Measurements from ENCODE around the gene SNUPN. TPM values are rescaled to one million over a fixed set of nuclear protein-coding genes. Genes with fewer than 3 reads are reported as not detected.

Gene SNUPN
- total and polyA plus RNA-seq, 4 donors = 16.3 to 20.9 (median 18.3) TPM

DNA sequence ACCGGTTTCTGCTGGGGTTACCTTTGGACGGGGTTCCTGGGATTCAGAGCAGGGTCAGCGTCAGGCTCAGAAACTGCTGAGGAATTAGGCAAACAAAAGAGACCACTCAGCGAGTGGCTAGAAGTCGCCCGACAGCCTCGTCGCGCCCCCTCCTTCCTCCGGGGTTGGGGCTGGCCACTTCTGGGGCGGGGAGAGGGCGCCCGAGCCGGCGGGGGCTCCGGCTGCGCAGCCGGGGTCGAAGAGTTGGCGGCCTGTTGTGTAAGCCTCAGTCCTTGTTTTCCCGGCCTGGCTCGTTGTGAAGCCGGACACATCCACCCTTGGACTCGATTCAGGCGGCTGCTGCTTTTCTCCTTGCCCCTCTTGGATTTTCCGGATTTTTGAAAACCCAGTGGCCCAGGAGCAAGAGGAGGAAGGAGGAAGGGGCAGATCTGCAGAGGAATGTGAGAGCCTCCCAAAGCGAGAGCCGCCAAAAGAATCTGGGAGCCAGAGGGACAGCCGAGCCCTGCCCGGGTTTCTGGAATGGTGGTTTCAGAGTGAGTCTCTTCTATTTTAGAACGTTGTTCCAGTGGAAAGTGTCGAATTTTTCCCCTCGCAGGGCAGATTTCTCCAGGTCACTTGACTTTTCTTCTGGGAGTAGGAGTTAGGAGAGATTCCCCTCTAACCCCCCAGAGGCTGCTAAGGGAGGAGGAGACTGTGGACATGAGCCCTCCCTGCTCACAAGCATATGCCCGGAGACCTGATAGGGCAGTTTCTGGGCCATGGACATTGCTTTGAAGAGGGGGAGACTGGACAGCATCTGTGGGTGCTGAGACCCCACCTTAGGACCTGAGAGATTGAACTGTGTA lies 22.9 kb upstream of the SNUPN start:
- H3K4me3 ChIP-seq (ENCODE audit: low read length in 2 of 2) = peak overlapping the region; percentile 77 to 79
- ATAC-seq (ENCODE audit: low FRiP score) (peak; percentile 59), DNase-seq (peak; percentile 62 to 87)
- H3K9me3 ChIP-seq (ENCODE audit: control insufficient read depth, low read length) = no peaks in the 10 kb centered on the region
- no peaks in the 10 kb centered on the region for H3K4me1 ChIP-seq (ENCODE audit: control insufficient read depth in 1 of 2, insufficient read depth in 2 of 2, low read length in 2 of 2)
- 1 to 2% methylated on average over 34 of the region's 34 CpGs for WGBS, 2 donors
- H3K27ac ChIP-seq (ENCODE audit: low read depth in 1 of 2, low read length in 2 of 2) = peak overlapping the region; percentile 87 to 97
- intact Hi-C loops (cut with DNase I) = no loop called here
- no peaks in the 10 kb centered on the region for H3K36me3 ChIP-seq (ENCODE audit: control insufficient read depth in 1 of 2, insufficient read depth in 2 of 2, low read length in 1 of 2)
- no peaks in the 10 kb centered on the region for H3K27me3 ChIP-seq (ENCODE audit: control insufficient read depth in 1 of 2, insufficient read depth in 2 of 2, low read length in 1 of 2)

- H3K4me3 ChIP-seq (ENCODE audit: low read length in 2 of 2) = peak within 1 kb of the TSS; percentile 77 to 79
- no peaks in the 10 kb centered on the region for H3K4me1 ChIP-seq (ENCODE audit: control insufficient read depth in 1 of 2, insufficient read depth in 2 of 2, low read length in 2 of 2)
- no peaks in the 10 kb centered on the region for H3K9me3 ChIP-seq (ENCODE audit: control insufficient read depth, low read length)
- H3K27me3 ChIP-seq (ENCODE audit: control insufficient read depth in 1 of 2, insufficient read depth in 2 of 2, low read length in 1 of 2) = no peaks in the 10 kb centered on the region
- H3K27ac ChIP-seq (ENCODE audit: low read depth in 1 of 2, low read length in 2 of 2) = peak within 1 kb of the TSS; percentile 87 to 97
- no peaks in the 10 kb centered on the region for H3K36me3 ChIP-seq (ENCODE audit: control insufficient read depth in 1 of 2, insufficient read depth in 2 of 2, low read length in 1 of 2)
- intact Hi-C loops (cut with DNase I) = loop anchor here in 1 of 2 donors (2.0 kb wide), 1 partner anchor 13 kb away; no protein-coding TSS in a partner anchor
- DNase-seq (peak; percentile 92 to 95), ATAC-seq (ENCODE audit: low FRiP score) (peak; percentile 92)
- 0 to 1% methylated on average over 50 to 76 of the region's 76 CpGs for WGBS, 2 donors
Measured at GRCh38 chr15:75647370-75648155, 22.0 kb upstream of the SNUPN start, which contains the start of gene SNX33. SNX33 (plus strand) TSS chr15:75647912; CDS start chr15:75649103, 1,191 bp downstream.

GRCh38 chr15:75646944-75647364 lies 21.4 kb upstream of the SNUPN start:
- Histone ChIP-seq H3K4me3 (ENCODE audit: low read length in 2 of 2) (peak overlapping the region; percentile 77 to 79), H3K4me1 (ENCODE audit: control insufficient read depth in 1 of 2, insufficient read depth in 2 of 2, low read length in 2 of 2) (no peaks in the 10 kb centered on the region), H3K36me3 (ENCODE audit: control insufficient read depth in 1 of 2, insufficient read depth in 2 of 2, low read length in 1 of 2) (no peaks in the 10 kb centered on the region), H3K27me3 (ENCODE audit: control insufficient read depth in 1 of 2, insufficient read depth in 2 of 2, low read length in 1 of 2) (no peaks in the 10 kb centered on the region), H3K9me3 (ENCODE audit: control insufficient read depth, low read length) (no peaks in the 10 kb centered on the region), H3K27ac (ENCODE audit: low read depth in 1 of 2, low read length in 2 of 2) (peak overlapping the region; percentile 87 to 97)
- no peak for DNase-seq
- intact Hi-C loops (cut with DNase I) = loop anchor here in 1 of 2 donors (2.0 kb wide), 1 partner anchor 14 kb away; no protein-coding TSS in a partner anchor
- WGBS, 2 donors = 0 to 1% methylated on average over 26 of the region's 26 CpGs
- ATAC-seq (ENCODE audit: low FRiP score) = peak; percentile 43

GRCh38 chr15:75646112-75646943 lies 20.8 kb upstream of the SNUPN start:
- Histone ChIP-seq H3K27ac (ENCODE audit: low read depth in 1 of 2, low read length in 2 of 2) (peak overlapping the region; percentile 87 to 97), H3K4me3 (ENCODE audit: low read length in 2 of 2) (peak overlapping the region; percentile 77 to 79), H3K27me3 (ENCODE audit: control insufficient read depth in 1 of 2, insufficient read depth in 2 of 2, low read length in 1 of 2) (no peaks in the 10 kb centered on the region), H3K4me1 (ENCODE audit: control insufficient read depth in 1 of 2, insufficient read depth in 2 of 2, low read length in 2 of 2) (no peaks in the 10 kb centered on the region), H3K36me3 (ENCODE audit: control insufficient read depth in 1 of 2, insufficient read depth in 2 of 2, low read length in 1 of 2) (no peaks in the 10 kb centered on the region), H3K9me3 (ENCODE audit: control insufficient read depth, low read length) (no peaks in the 10 kb centered on the region)
- intact Hi-C loops (cut with DNase I) = loop anchor here in 1 of 2 donors (2.0 kb wide), 1 partner anchor 14 kb away; no protein-coding TSS in a partner anchor
- 29 to 35% methylated on average over 5 of the region's 5 CpGs for WGBS, 2 donors
- DNase-seq (no peak), ATAC-seq (ENCODE audit: low FRiP score) (no peak)

GRCh38 chr15:75644376-75644775 lies 18.9 kb upstream of the SNUPN start:
- H3K4me3 ChIP-seq (ENCODE audit: low read length in 2 of 2) = no peak overlapping the region
- no peaks in the 10 kb centered on the region for H3K9me3 ChIP-seq (ENCODE audit: control insufficient read depth, low read length)
- H3K4me1 ChIP-seq (ENCODE audit: control insufficient read depth in 1 of 2, insufficient read depth in 2 of 2, low read length in 2 of 2) = peaks cover 0 to 4% of the 10 kb centered on the region in 2 donors
- H3K36me3 ChIP-seq (ENCODE audit: control insufficient read depth in 1 of 2, insufficient read depth in 2 of 2, low read length in 1 of 2) = no peaks in the 10 kb centered on the region
- H3K27ac ChIP-seq (ENCODE audit: low read depth in 1 of 2, low read length in 2 of 2) = no peak overlapping the region
- ATAC-seq (ENCODE audit: low FRiP score) (no peak), DNase-seq (no peak)
- 73 to 75% methylated on average over 2 of the region's 2 CpGs for WGBS, 2 donors
- intact Hi-C loops (cut with DNase I) = no loop called here
- no peaks in the 10 kb centered on the region for H3K27me3 ChIP-seq (ENCODE audit: control insufficient read depth in 1 of 2, insufficient read depth in 2 of 2, low read length in 1 of 2)

- Histone ChIP-seq H3K36me3 (ENCODE audit: control insufficient read depth in 1 of 2, insufficient read depth in 2 of 2, low read length in 1 of 2) (no peaks in the 10 kb centered on the region), H3K27me3 (ENCODE audit: control insufficient read depth in 1 of 2, insufficient read depth in 2 of 2, low read length in 1 of 2) (no peaks in the 10 kb centered on the region), H3K4me1 (ENCODE audit: control insufficient read depth in 1 of 2, insufficient read depth in 2 of 2, low read length in 2 of 2) (peaks cover 0 to 13% of the 10 kb centered on the region in 2 donors), H3K4me3 (ENCODE audit: low read length in 2 of 2) (no peak overlapping the region), H3K9me3 (ENCODE audit: control insufficient read depth, low read length) (no peaks in the 10 kb centered on the region), H3K27ac (ENCODE audit: low read depth in 1 of 2, low read length in 2 of 2) (no peak overlapping the region)
- DNase-seq (no peak), ATAC-seq (ENCODE audit: low FRiP score) (no peak)
- WGBS, 2 donors = 90 to 92% methylated on average over 5 of the region's 5 CpGs
- intact Hi-C loops (cut with DNase I) = no loop called here
Measured at GRCh38 chr15:75641603-75642002, 16.1 kb upstream of the SNUPN start.

DNA sequence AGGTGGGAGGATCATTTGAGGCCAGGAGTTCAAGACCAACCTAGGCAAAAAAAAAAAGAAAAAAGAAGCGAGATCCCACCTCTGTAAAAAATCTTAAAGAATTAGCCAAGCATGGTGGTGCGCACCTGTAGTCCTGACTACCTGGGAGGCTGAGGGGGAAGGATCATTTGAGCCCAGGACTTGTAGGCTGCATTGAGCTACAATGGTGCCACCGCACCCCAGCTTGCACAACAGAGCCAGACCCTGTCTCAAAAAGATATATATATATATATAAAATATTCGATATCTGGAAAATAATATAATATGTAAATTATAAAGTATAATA lies 15.6 kb upstream of the SNUPN start:
- WGBS, 2 donors = 79% methylated on average over 4 of the region's 4 CpGs
- ATAC-seq (ENCODE audit: low FRiP score) (no peak), DNase-seq (no peak)
- no peak overlapping the region for H3K27ac ChIP-seq (ENCODE audit: low read depth in 1 of 2, low read length in 2 of 2)
- no peak overlapping the region for H3K4me3 ChIP-seq (ENCODE audit: low read length in 2 of 2)
- intact Hi-C loops (cut with DNase I) = no loop called here
- H3K9me3 ChIP-seq (ENCODE audit: control insufficient read depth, low read length) = no peaks in the 10 kb centered on the region
- no peaks in the 10 kb centered on the region for H3K36me3 ChIP-seq (ENCODE audit: control insufficient read depth in 1 of 2, insufficient read depth in 2 of 2, low read length in 1 of 2)
- H3K27me3 ChIP-seq (ENCODE audit: control insufficient read depth in 1 of 2, insufficient read depth in 2 of 2, low read length in 1 of 2) = no peaks in the 10 kb centered on the region
- peaks cover 0 to 13% of the 10 kb centered on the region in 2 donors for H3K4me1 ChIP-seq (ENCODE audit: control insufficient read depth in 1 of 2, insufficient read depth in 2 of 2, low read length in 2 of 2)

All from aorta (tissue), 5 donors.